Gastrocnemius medialis (tissue), 4 donors: Measurements from ENCODE around the gene MAD2L1BP. TPM values are rescaled to one million over a fixed set of nuclear protein-coding genes. Genes with fewer than 3 reads are reported as not detected.

Experiments used
- ATAC-seq, 2 donors: fragments of 150-250 bp; one replicate each; pipeline ENCODE4 v1.9.1; 2016
- DNase-seq, 2 donors: peaks; one replicate each; pipeline ENCODE4 v3.0.0-alpha.2; 2019
- H3K27ac ChIP-seq, 4 donors: fragments of 200-600 bp; sonication (generic); 1 replicate in 1 of 4; 2 replicates in 3 of 4; pipeline ENCODE4 v1.5.1; 2016 to 2018; ENCODE audit warnings: mild to moderate bottlenecking in 2 of 4, moderate library complexity in 1 of 4
- H3K27me3 ChIP-seq, 3 donors: fragments of 200-600 bp; sonication (generic) in 2 of 3; 1 replicate in 1 of 3; 2 replicates in 2 of 3; pipeline versions ENCODE4 v1.5.1 to v1.6.0; 2016 to 2019; ENCODE audit warnings: mild to moderate bottlenecking in 1 of 3, moderate library complexity in 1 of 3
- H3K36me3 ChIP-seq, 2 donors: fragments of 200-600 bp; sonication (generic) in 1 of 2; one replicate each; pipeline ENCODE4 v1.5.1; 2017 to 2018
- H3K4me1 ChIP-seq, 2 donors: fragments of 200-600 bp; sonication (generic) in 1 of 2; one replicate each; pipeline ENCODE4 v1.5.1; 2016 to 2017; ENCODE audit warnings: mild to moderate bottlenecking in 2 of 2
- H3K4me3 ChIP-seq, 4 donors: fragments of 200-600 bp; sonication (generic) in 3 of 4; 1 replicate in 1 of 4; 2 replicates in 3 of 4; pipeline ENCODE4 v1.5.1; 2016 to 2019; ENCODE audit warnings: mild to moderate bottlenecking in 2 of 4
- H3K9me3 ChIP-seq, 3 donors: fragments of 200-600 bp; sonication (generic) in 2 of 3; 1 replicate in 1 of 3; 2 replicates in 2 of 3; pipeline ENCODE4 v1.5.1; 2016 to 2019
- CTCF ChIP-seq, 5 experiments: fragments of 450-650 bp in 3 of 5; fragments of 200-600 bp in 2 of 5; sonication (generic) in 2 of 5; IDR thresholded peaks in 4 of 5; conservative IDR thresholded peaks in 1 of 5; 1 replicate in 4 of 5; 2 replicates in 1 of 5; pipeline ENCODE4 v1.5.1; 2016 to 2019; ENCODE audit warnings: antibody characterized with exemption in 5 of 5, mild to moderate bottlenecking in 3 of 5, moderate library complexity in 3 of 5
- POLR2A ChIP-seq, 2 donors: fragments of 450-650 bp; IDR thresholded peaks; one replicate each; pipeline ENCODE4 v1.6.1; 2017; ENCODE audit warnings: antibody characterized with exemption in 2 of 2, mild to moderate bottlenecking in 2 of 2, moderate library complexity in 2 of 2
- in situ Hi-C, 4 donors: fragments of 200-750 bp; cut with MboI; loops; one replicate each; pipeline versions ENCODE4 v1.15.0 to v1.8.0; 2017; ENCODE audit warnings: low sequenced_read_pairs in 4 of 4
- intact Hi-C: fragments of 100-400 bp; cut with DNase I; formaldehyde crosslinking; loops from one replicate; pipeline ENCODE4 v1.15.1; 2023; ENCODE audit warnings: low total_unique reads
- total RNA-seq, 4 donors: library from RNA; depleted of rRNA; stranded (reverse); fragments of >200 nt; gene quantifications; one replicate each; pipeline versions ENCODE4 v1.1.0 to v1.2.3, GENCODE V29; 2016

Gene MAD2L1BP
- total RNA-seq, 4 donors from 2014 or later, result 25.1 to 55.4 (median 25.2) TPM

GRCh38 chr6:43623880-43624785 is 11.5 kb upstream of the MAD2L1BP start:
- Histone ChIP-seq H3K4me3 (no peak overlapping the region), H3K27me3 (no peaks in the 10 kb centered on the region), H3K36me3 (peaks cover 0 to 67% of the 10 kb centered on the region in 2 donors), H3K27ac (no peak overlapping the region), H3K4me1 (peaks cover 15 to 17% of the 10 kb centered on the region in 2 donors), H3K9me3 (no peaks in the 10 kb centered on the region)
- TF ChIP-seq POLR2A (IDR thresholded peaks at IDR 0.05), result no peak
- TF ChIP-seq CTCF (IDR thresholded peaks at IDR 0.05 in 4 of 5, conservative IDR thresholded peaks at IDR 0.05 in 1 of 5), result no peak
- DNase-seq, result no peak
- no peak for ATAC-seq
- intact Hi-C loops, result no loop called here
- in situ Hi-C loops, result no loop called here

- intact Hi-C loops, result loop anchor here (5.0 kb wide), 1 partner anchor 622 kb away; the partner anchor contains the start of gene HSP90AB1
- no peak for DNase-seq
- peaks cover 15 to 17% of the 10 kb centered on the region in 2 donors for H3K4me1 ChIP-seq
These were observed 10.8 kb upstream of the MAD2L1BP start for GRCh38 chr6:43624786-43625288.

GRCh38 chr6:43625393-43625992 is 10.1 kb upstream of the MAD2L1BP start:
- Histone ChIP-seq H3K9me3 (no peaks in the 10 kb centered on the region), H3K27ac (no peak overlapping the region), H3K27me3 (no peaks in the 10 kb centered on the region), H3K36me3 (peaks cover 0 to 55% of the 10 kb centered on the region in 2 donors), H3K4me1 (peaks cover 20 to 21% of the 10 kb centered on the region in 2 donors), H3K4me3 (no peak overlapping the region)
- TF ChIP-seq CTCF (IDR thresholded peaks at IDR 0.05 in 4 of 5, conservative IDR thresholded peaks at IDR 0.05 in 1 of 5) (no peak), POLR2A (IDR thresholded peaks at IDR 0.05) (no peak)
- in situ Hi-C loops (no loop called here), intact Hi-C loops (loop anchor here (5.0 kb wide), 1 partner anchor 622 kb away; the partner anchor contains the start of gene HSP90AB1)
- no peak for ATAC-seq
- no peak for DNase-seq

More at GRCh38 chr6:43624786-43625288, 10.8 kb upstream of the MAD2L1BP start:
- Histone ChIP-seq H3K4me3 (no peak overlapping the region), H3K27ac (no peak overlapping the region), H3K27me3 (no peaks in the 10 kb centered on the region), H3K9me3 (no peaks in the 10 kb centered on the region), H3K36me3 (peaks cover 0 to 62% of the 10 kb centered on the region in 2 donors)
- no peak for ATAC-seq
- TF ChIP-seq POLR2A (IDR thresholded peaks at IDR 0.05), result no peak
- no peak for TF ChIP-seq CTCF (IDR thresholded peaks at IDR 0.05 in 4 of 5, conservative IDR thresholded peaks at IDR 0.05 in 1 of 5)
- in situ Hi-C loops, result no loop called here

GRCh38 chr6:43627008-43627825 is 8.4 kb upstream of the MAD2L1BP start:
- peaks cover 0 to 38% of the 10 kb centered on the region in 2 donors for H3K36me3 ChIP-seq
- TF ChIP-seq POLR2A (IDR thresholded peaks at IDR 0.05) (peak in 1 of 2 donors; percentile 24), CTCF (IDR thresholded peaks at IDR 0.05 in 4 of 5, conservative IDR thresholded peaks at IDR 0.05 in 1 of 5) (no peak)
- ATAC-seq, result no peak
- H3K4me3 ChIP-seq, result peak overlapping the region in 1 of 4 donors; percentile 97
- in situ Hi-C loops, result no loop called here
- H3K27ac ChIP-seq, result peak overlapping the region; percentile 97 to 100 (median 100)
- DNase-seq, result peak; percentile 67 to 74
- H3K27me3 ChIP-seq, result no peaks in the 10 kb centered on the region
- intact Hi-C loops, result loop anchor here (5.0 kb wide), 1 partner anchor 620 kb away; the partner anchor contains the start of gene HSP90AB1
- H3K4me1 ChIP-seq, result peaks cover 21 to 22% of the 10 kb centered on the region in 2 donors
- H3K9me3 ChIP-seq, result no peaks in the 10 kb centered on the region
